Transverse colon (tissue), 3 donors: ENCODE measurements around the gene CRKL.

Experiments
- CTCF ChIP-seq, 5 experiments: fragments of 200-600 bp in 3 of 5; fragments of 450-650 bp in 2 of 5; sonication (generic) in 3 of 5; IDR thresholded peaks; 1 replicate in 2 of 5; 2 replicates in 3 of 5; pipeline ENCODE4 v1.5.1; 2016 to 2017; ENCODE audit warnings: antibody characterized with exemption in 5 of 5, inconsistent platforms in 3 of 5, mild to moderate bottlenecking in 2 of 5, moderate library complexity in 1 of 5
- POLR2A ChIP-seq: fragments of 450-650 bp; IDR thresholded peaks from one replicate; pipeline ENCODE4 v1.6.1; 2016; ENCODE audit warnings: antibody characterized with exemption, mild to moderate bottlenecking, moderate library complexity

- TF ChIP-seq CTCF (IDR thresholded peaks at IDR 0.05) (no peak), POLR2A (no peak)
Observed at GRCh38 chr22:20974336-20974955, 57.2 kb downstream of the CRKL start.
